Measurements from ENCODE around the gene CD300LF.

The CD300LF gene

GRCh38 chr17:74699236-74699635 is 13.5 kb downstream of the CD300LF start:
- DNase-seq (ENCODE audit: extremely low read depth, low read depth) = no peak
- TF ChIP-seq CTCF (IDR thresholded peaks at IDR 0.05; ENCODE audit: low read depth, low read length) = no peak

GRCh38 chr17:74698069-74698468 is 14.7 kb downstream of the CD300LF start:
- DNase-seq (ENCODE audit: extremely low read depth, low read depth) = no peak
- TF ChIP-seq CTCF (IDR thresholded peaks at IDR 0.05; ENCODE audit: low read depth, low read length) = no peak

- no peak for DNase-seq (ENCODE audit: extremely low read depth, low read depth)
Measured at GRCh38 chr17:74697515-74697914, 15.2 kb downstream of the CD300LF start.

GRCh38 chr17:74695629-74696028 is 17.1 kb downstream of the CD300LF start:
- TF ChIP-seq CTCF (IDR thresholded peaks at IDR 0.05; ENCODE audit: low read depth, low read length) = no peak
- no peak for DNase-seq (ENCODE audit: extremely low read depth, low read depth)

More at GRCh38 chr17:74697515-74697914, 15.2 kb downstream of the CD300LF start:
- no peak for TF ChIP-seq CTCF (IDR thresholded peaks at IDR 0.05; ENCODE audit: low read depth, low read length)

GRCh38 chr17:74694081-74694480 is 18.6 kb downstream of the CD300LF start:
- TF ChIP-seq CTCF (IDR thresholded peaks at IDR 0.05; ENCODE audit: low read depth, low read length) = no peak
- no peak for DNase-seq (ENCODE audit: extremely low read depth, low read depth)

GRCh38 chr17:74691151-74691550 is 21.6 kb downstream of the CD300LF start:
- DNase-seq (ENCODE audit: extremely low read depth, low read depth) = no peak
- TF ChIP-seq CTCF (IDR thresholded peaks at IDR 0.05; ENCODE audit: low read depth, low read length) = no peak

GRCh38 chr17:74690409-74690825 is 22.3 kb downstream of the CD300LF start:
- DNase-seq (ENCODE audit: extremely low read depth, low read depth) = no peak
- TF ChIP-seq CTCF (IDR thresholded peaks at IDR 0.05; ENCODE audit: low read depth, low read length) = no peak
